ENCODE measurements around the gene PATE2. TPM values are rescaled to one million over a fixed set of nuclear protein-coding genes. Genes with fewer than 3 reads are reported as not detected.

Gene PATE2
- 0.50 TPM in 1 of 2 replicates, not detected in the other for total RNA-seq (2014; rRNA removed; shearing (Covaris generic))

GRCh38 chr11:125778728-125779127, at the start of gene PATE2:
PATE2 (minus strand) TSS chr11:125778828; CDS start chr11:125778773, 55 bp downstream.
- no peaks in the 10 kb centered on the region for H3K36me3 ChIP-seq
- no peak for DNase-seq (ENCODE audit: low read depth in 1 of 2, low spot score in 2 of 2)
- no peaks in the 10 kb centered on the region for H3K27me3 ChIP-seq (replicated peaks)
- no peaks in the 10 kb centered on the region for H3K9me3 ChIP-seq (replicated peaks)
- no peak within 1 kb of the TSS for H3K27ac ChIP-seq
- H3K4me1 ChIP-seq (replicated peaks), result no peaks in the 10 kb centered on the region
- no peak within 1 kb of the TSS for H3K4me3 ChIP-seq

DNA sequence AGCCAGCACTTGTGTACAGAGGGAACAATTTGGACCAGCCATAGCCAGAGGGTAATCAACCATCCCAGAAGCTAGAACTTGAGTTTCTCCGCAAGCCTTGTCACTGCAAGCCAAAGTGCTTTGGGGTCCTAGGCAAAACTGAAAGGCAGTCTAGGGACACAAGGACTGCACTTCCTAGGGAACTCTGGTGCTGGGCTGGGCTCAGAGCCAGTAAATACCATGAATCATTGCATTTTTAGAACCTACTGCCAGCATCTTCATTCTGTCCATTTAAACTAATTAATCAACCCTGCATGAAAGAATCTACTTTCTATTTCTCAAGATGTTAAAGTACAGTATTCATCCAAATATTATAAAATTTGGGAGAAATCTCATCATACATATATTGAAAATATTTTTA, 29.3 kb upstream of the PATE2 start:
- Histone ChIP-seq H3K27me3 (replicated peaks) (no peaks in the 10 kb centered on the region), H3K4me1 (replicated peaks) (no peaks in the 10 kb centered on the region), H3K27ac (no peak overlapping the region), H3K9me3 (replicated peaks) (no peaks in the 10 kb centered on the region), H3K4me3 (no peak overlapping the region), H3K36me3 (no peaks in the 10 kb centered on the region)
- no peak for DNase-seq (ENCODE audit: low read depth in 1 of 2, low spot score in 2 of 2)

DNA sequence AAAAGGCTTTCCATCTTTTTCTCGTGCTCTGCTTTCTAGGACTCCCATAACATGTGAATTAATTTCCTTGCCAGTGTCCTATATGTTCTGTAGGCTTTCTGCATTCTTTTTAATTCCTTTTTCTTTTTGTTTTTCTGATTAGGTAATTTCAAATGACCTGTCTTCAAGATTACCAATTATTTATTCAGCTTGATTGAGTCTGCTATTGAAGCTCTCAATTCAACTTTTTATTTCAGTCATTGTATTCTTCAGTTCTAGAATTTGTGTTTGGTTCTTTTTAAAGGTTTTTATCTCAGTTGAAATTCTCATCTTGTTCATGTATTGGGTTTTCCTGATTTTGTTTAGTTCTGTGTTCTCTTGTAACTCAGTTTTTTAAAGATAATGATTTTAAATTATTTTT, 23.8 kb upstream of the PATE2 start:
- no peak for DNase-seq (ENCODE audit: low read depth in 1 of 2, low spot score in 2 of 2)
- H3K4me3 ChIP-seq, result no peak overlapping the region
- no peaks in the 10 kb centered on the region for H3K36me3 ChIP-seq
- H3K9me3 ChIP-seq (replicated peaks), result no peaks in the 10 kb centered on the region
- H3K4me1 ChIP-seq (replicated peaks), result no peaks in the 10 kb centered on the region
- H3K27me3 ChIP-seq (replicated peaks), result no peaks in the 10 kb centered on the region
- H3K27ac ChIP-seq, result no peak overlapping the region

GRCh38 chr11:125799808-125800207, 21.2 kb upstream of the PATE2 start:
- no peaks in the 10 kb centered on the region for H3K36me3 ChIP-seq
- no peak overlapping the region for H3K4me3 ChIP-seq
- no peaks in the 10 kb centered on the region for H3K27me3 ChIP-seq (replicated peaks)
- no peaks in the 10 kb centered on the region for H3K9me3 ChIP-seq (replicated peaks)
- H3K27ac ChIP-seq, result no peak overlapping the region
- DNase-seq (ENCODE audit: low read depth in 1 of 2, low spot score in 2 of 2), result no peak
- no peaks in the 10 kb centered on the region for H3K4me1 ChIP-seq (replicated peaks)

- H3K4me1 ChIP-seq (replicated peaks), result no peaks in the 10 kb centered on the region
- H3K27ac ChIP-seq, result no peak overlapping the region
- H3K36me3 ChIP-seq, result no peaks in the 10 kb centered on the region
- H3K27me3 ChIP-seq (replicated peaks), result no peaks in the 10 kb centered on the region
- DNase-seq (ENCODE audit: low read depth in 1 of 2, low spot score in 2 of 2), result no peak
- H3K9me3 ChIP-seq (replicated peaks), result no peaks in the 10 kb centered on the region
- no peak overlapping the region for H3K4me3 ChIP-seq
Observed at GRCh38 chr11:125797641-125798040, 19.0 kb upstream of the PATE2 start.

DNA sequence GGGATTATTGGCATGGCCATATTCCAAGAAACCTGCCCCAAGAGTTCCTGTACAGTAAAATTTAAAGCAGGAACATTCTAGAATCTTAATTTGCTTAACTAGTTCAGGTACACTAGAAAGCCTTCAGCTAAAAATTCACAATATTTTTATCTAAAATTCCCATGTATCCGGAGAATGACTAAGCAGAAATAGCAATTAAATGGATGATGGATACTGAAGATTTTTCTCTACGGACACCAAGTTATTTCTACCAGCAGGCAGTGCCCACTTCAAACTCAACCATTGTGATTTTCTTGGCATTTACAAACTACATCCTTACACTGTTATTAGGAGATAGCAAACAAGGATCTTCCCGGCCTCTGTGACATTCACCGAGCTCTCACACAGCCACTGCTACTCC, 12.2 kb upstream of the PATE2 start:
- H3K4me3 ChIP-seq, result no peak overlapping the region
- H3K4me1 ChIP-seq (replicated peaks), result no peaks in the 10 kb centered on the region
- no peaks in the 10 kb centered on the region for H3K9me3 ChIP-seq (replicated peaks)
- no peak for DNase-seq (ENCODE audit: low read depth in 1 of 2, low spot score in 2 of 2)
- H3K36me3 ChIP-seq, result no peaks in the 10 kb centered on the region
- H3K27ac ChIP-seq, result no peak overlapping the region
- no peaks in the 10 kb centered on the region for H3K27me3 ChIP-seq (replicated peaks)

- Histone ChIP-seq H3K36me3 (no peaks in the 10 kb centered on the region), H3K27me3 (replicated peaks) (no peaks in the 10 kb centered on the region), H3K9me3 (replicated peaks) (no peaks in the 10 kb centered on the region), H3K4me3 (no peak within 1 kb of the TSS), H3K4me1 (replicated peaks) (no peaks in the 10 kb centered on the region), H3K27ac (no peak within 1 kb of the TSS)
- no peak for DNase-seq (ENCODE audit: low read depth in 1 of 2, low spot score in 2 of 2)
Observed at GRCh38 chr11:125787827-125788226, 9.2 kb upstream of the PATE2 start, which contains the start of gene PATE3. PATE3 (plus strand) TSS chr11:125788127; CDS start chr11:125788152, 25 bp downstream.

DNA sequence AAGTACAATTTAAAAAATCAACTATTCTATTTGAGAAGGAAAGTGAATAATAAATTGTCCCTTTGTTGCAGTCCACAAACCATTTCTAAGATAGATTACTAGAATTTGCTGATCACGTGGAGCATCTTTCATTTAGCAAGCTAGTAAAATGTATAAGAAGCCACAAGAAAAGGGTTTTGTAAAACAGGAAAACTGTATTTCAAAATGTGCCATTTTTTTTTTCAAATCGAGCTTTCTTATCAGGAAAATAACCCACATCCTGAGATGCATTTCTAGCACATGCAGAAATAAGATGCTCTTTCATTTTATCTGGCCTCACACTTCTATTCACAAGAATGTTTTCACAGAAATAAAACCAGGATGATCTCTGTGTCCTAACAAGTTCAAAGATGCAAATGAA, 6.0 kb upstream of the PATE2 start:
- H3K4me3 ChIP-seq, result no peak overlapping the region
- H3K4me1 ChIP-seq (replicated peaks), result no peaks in the 10 kb centered on the region
- H3K27ac ChIP-seq, result no peak overlapping the region

DNA sequence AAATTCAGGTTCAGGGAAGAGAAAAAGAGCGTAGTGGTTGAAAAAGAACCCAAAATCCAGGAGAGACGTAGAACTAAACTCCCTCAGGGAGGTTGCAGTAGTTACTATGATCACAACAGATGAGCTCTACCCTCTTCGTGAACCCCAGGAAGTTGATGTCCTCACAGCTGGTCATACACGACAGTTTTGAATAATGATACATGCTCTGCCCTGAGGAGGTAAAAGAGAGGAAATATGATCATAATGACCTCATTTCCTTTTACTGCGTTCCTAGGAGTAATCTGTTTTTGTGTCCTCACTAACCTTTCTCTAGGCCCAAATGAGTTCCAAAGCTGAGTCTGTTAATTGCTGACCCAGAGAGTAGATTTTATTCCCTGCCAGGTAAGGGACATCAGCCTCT, 1.3 kb downstream of the PATE2 start:
- H3K36me3 ChIP-seq, result no peaks in the 10 kb centered on the region
- no peak overlapping the region for H3K27ac ChIP-seq
- H3K4me3 ChIP-seq, result no peak overlapping the region
- no peaks in the 10 kb centered on the region for H3K9me3 ChIP-seq (replicated peaks)
- no peaks in the 10 kb centered on the region for H3K4me1 ChIP-seq (replicated peaks)
- DNase-seq (ENCODE audit: low read depth in 1 of 2, low spot score in 2 of 2), result no peak
- H3K27me3 ChIP-seq (replicated peaks), result no peaks in the 10 kb centered on the region

More for the DNA sequence above, 6.0 kb upstream of the PATE2 start:
- DNase-seq (ENCODE audit: low read depth in 1 of 2, low spot score in 2 of 2), result no peak
- H3K9me3 ChIP-seq (replicated peaks), result no peaks in the 10 kb centered on the region
- H3K27me3 ChIP-seq (replicated peaks), result no peaks in the 10 kb centered on the region
- no peaks in the 10 kb centered on the region for H3K36me3 ChIP-seq

DNA sequence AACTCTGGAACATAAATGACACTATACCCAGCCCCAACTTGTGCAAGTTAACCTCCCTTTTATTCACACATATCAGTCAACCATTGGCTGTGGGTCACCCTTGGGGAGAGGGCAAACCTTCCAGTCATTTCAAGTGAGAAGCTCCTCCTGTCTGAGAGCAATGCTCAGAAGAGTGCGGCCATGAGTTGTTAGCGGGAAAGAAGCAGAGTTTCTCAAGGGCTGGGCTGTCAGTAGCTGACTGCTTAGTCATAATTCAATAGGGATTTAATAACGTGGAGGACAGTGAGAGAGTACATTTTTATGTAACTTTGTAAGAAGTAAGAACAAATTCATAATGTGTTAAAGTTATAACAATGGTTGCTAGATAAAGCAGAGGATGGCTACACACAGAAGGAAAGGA, 5.1 kb downstream of the PATE2 start:
- no peaks in the 10 kb centered on the region for H3K9me3 ChIP-seq (replicated peaks)
- no peak overlapping the region for H3K27ac ChIP-seq
- no peaks in the 10 kb centered on the region for H3K36me3 ChIP-seq
- H3K4me3 ChIP-seq, result no peak overlapping the region
- no peaks in the 10 kb centered on the region for H3K4me1 ChIP-seq (replicated peaks)
- no peak for DNase-seq (ENCODE audit: low read depth in 1 of 2, low spot score in 2 of 2)
- no peaks in the 10 kb centered on the region for H3K27me3 ChIP-seq (replicated peaks)

DNA sequence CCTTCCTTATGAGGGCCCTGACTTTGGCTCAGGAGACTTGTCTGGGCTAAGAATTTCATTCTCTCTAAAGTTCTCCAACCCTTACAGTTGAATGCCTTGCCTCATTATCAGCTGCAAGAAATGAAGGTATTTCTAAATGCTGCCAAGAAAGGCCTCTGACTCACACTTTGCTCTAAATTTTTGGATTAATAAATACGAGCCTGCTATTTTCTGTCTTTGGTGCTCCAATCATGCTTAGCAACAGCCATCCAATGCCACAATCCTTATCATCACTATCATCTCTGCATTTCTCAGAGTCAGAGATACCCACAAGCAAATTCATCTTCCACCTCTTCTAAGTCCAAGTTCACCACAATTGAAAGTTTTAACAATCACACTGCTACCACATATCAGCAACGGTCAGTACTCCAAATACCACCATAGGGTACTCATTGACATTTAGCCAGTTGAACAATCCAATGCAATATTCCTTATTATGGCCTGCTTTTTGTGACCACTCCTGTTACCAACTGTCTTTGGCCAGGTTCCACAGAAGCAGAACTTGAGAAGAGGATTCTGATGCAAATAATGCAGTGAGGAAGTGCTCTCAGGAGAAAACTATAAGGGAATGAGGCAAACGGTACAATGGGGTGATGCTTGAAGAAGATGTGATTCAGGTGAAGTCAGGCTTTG, 5.7 kb downstream of the PATE2 start:
- no peaks in the 10 kb centered on the region for H3K36me3 ChIP-seq
- H3K4me1 ChIP-seq (replicated peaks), result no peaks in the 10 kb centered on the region
- no peaks in the 10 kb centered on the region for H3K27me3 ChIP-seq (replicated peaks)
- H3K9me3 ChIP-seq (replicated peaks), result no peaks in the 10 kb centered on the region
- no peak overlapping the region for H3K27ac ChIP-seq
- no peak for DNase-seq (ENCODE audit: low read depth in 1 of 2, low spot score in 2 of 2)
- no peak overlapping the region for H3K4me3 ChIP-seq

GRCh38 chr11:125770583-125770982, 8.0 kb downstream of the PATE2 start:
- Histone ChIP-seq H3K4me1 (replicated peaks) (no peaks in the 10 kb centered on the region), H3K27me3 (replicated peaks) (no peaks in the 10 kb centered on the region), H3K27ac (no peak overlapping the region), H3K4me3 (no peak overlapping the region), H3K9me3 (replicated peaks) (no peaks in the 10 kb centered on the region), H3K36me3 (no peaks in the 10 kb centered on the region)
- DNase-seq (ENCODE audit: low read depth in 1 of 2, low spot score in 2 of 2), result no peak

DNA sequence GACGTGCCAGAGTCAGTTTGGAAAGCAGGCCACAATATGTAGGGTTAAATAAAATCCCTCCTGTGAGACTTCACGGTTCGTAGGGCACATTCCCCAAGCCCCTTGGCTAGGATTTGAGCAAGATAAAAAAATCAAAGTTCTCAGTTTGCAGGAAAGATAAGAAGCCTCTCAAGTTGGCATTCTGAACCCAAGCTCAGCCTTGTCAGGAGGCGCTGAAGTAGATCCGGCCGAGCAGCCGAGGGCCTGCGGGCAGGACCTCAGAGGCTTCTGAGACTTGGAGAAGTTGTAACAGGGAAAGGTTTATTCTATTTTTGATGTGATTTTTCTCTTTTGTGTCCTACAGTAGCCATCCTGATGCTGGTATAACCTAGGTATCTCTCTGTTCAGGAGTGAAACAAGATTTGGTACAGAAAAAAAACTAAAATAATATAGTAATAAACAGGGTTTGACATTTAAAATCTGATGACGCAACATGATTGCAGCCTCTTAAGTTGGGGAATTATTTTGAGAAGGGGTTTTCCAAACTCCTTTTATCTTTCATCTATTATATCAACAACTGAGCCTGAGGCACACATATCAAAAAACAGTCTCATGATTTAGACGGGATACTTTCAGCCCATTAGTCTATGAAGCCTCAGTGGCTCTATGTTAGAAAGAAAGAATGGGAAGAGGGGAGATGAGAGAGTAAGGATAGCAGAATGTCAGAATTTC, 10.1 kb downstream of the PATE2 start:
- no peak for DNase-seq (ENCODE audit: low read depth in 1 of 2, low spot score in 2 of 2)
- Histone ChIP-seq H3K4me1 (replicated peaks) (no peaks in the 10 kb centered on the region), H3K4me3 (no peak overlapping the region), H3K27ac (no peak overlapping the region), H3K9me3 (replicated peaks) (no peaks in the 10 kb centered on the region), H3K27me3 (replicated peaks) (no peaks in the 10 kb centered on the region), H3K36me3 (no peaks in the 10 kb centered on the region)

- Histone ChIP-seq H3K27ac (no peak overlapping the region), H3K27me3 (replicated peaks) (no peaks in the 10 kb centered on the region), H3K9me3 (replicated peaks) (no peaks in the 10 kb centered on the region), H3K4me1 (replicated peaks) (no peaks in the 10 kb centered on the region), H3K4me3 (no peak overlapping the region), H3K36me3 (no peaks in the 10 kb centered on the region)
- DNase-seq (ENCODE audit: low read depth in 1 of 2, low spot score in 2 of 2), result no peak
Observed at GRCh38 chr11:125766251-125766650, 12.4 kb downstream of the PATE2 start.
